GM19452 (cell line): ENCODE data around the gene SRGAP3.

Experiments used
- ATAC-seq: cut with Tn5 transposase; IDR thresholded peaks from one replicate; pipeline ENCODE4 v1.9.1; 2021; ENCODE audit not compliant: unreplicated experiment

SRGAP3 gene

GRCh38 chr3:9180764-9181117 lies 68.7 kb downstream of the SRGAP3 start:
- ATAC-seq: no peak

- ATAC-seq: peak; percentile 64
Observed at GRCh38 chr3:9179826-9180763, 69.4 kb downstream of the SRGAP3 start.

GRCh38 chr3:9178697-9179096 lies 70.7 kb downstream of the SRGAP3 start:
- ATAC-seq: no peak

GRCh38 chr3:9175421-9175820 lies 74.0 kb downstream of the SRGAP3 start:
- no peak for ATAC-seq

GRCh38 chr3:9173445-9173844 lies 76.0 kb downstream of the SRGAP3 start:
- ATAC-seq: no peak

GRCh38 chr3:9172851-9173321 lies 76.6 kb downstream of the SRGAP3 start:
- ATAC-seq: no peak

- no peak for ATAC-seq
Observed at GRCh38 chr3:9170851-9171160, 78.6 kb downstream of the SRGAP3 start.

- ATAC-seq: no peak
Observed at GRCh38 chr3:9169956-9170850, 79.2 kb downstream of the SRGAP3 start.

GRCh38 chr3:9169326-9169725 lies 80.1 kb downstream of the SRGAP3 start:
- no peak for ATAC-seq

- peak; percentile 98 for ATAC-seq
Observed at GRCh38 chr3:9168241-9168741, 81.2 kb downstream of the SRGAP3 start.

GRCh38 chr3:9167222-9167621 lies 82.2 kb downstream of the SRGAP3 start:
- ATAC-seq: no peak

GRCh38 chr3:9165421-9165820 lies 84.0 kb downstream of the SRGAP3 start:
- ATAC-seq: no peak

- no peak for ATAC-seq
Observed at GRCh38 chr3:9163289-9163688, 86.2 kb downstream of the SRGAP3 start.

- ATAC-seq: no peak
Observed at GRCh38 chr3:9161811-9162210, 87.6 kb downstream of the SRGAP3 start.

- ATAC-seq: no peak
Observed at GRCh38 chr3:9161298-9161697, 88.1 kb downstream of the SRGAP3 start.

GRCh38 chr3:9158865-9159630 lies 90.4 kb downstream of the SRGAP3 start:
- ATAC-seq: no peak

- ATAC-seq: no peak
Observed at GRCh38 chr3:9157651-9158362, 91.6 kb downstream of the SRGAP3 start.

- ATAC-seq: no peak
Observed at GRCh38 chr3:9156604-9157003, 92.8 kb downstream of the SRGAP3 start.

- ATAC-seq: no peak
Observed at GRCh38 chr3:9155028-9155427, 94.4 kb downstream of the SRGAP3 start.

- ATAC-seq: no peak
Observed at GRCh38 chr3:9153904-9154619, 95.4 kb downstream of the SRGAP3 start.
